ENCODE measurements around the gene CHTOP. TPM values are rescaled to one million over a fixed set of nuclear protein-coding genes. Genes with fewer than 3 reads are reported as not detected.
A peak's percentile ranks its signal among the peaks of the same experiment; 100 is the strongest.

Gene CHTOP
- total and polyA plus RNA-seq, 4 donors, result 51.2 to 76.6 (median 58.4) TPM

GRCh38 chr1:153597206-153597605 lies 36.7 kb upstream of the CHTOP start:
- no peaks in the 10 kb centered on the region for H3K27me3 ChIP-seq (ENCODE audit: control insufficient read depth in 3 of 3, insufficient read depth in 3 of 3, low read length in 2 of 3)
- H3K27ac ChIP-seq (ENCODE audit: low read depth in 1 of 2, low read length in 1 of 2), result no peak overlapping the region
- H3K9me3 ChIP-seq (ENCODE audit: control insufficient read depth in 4 of 4, insufficient read depth in 3 of 4, low read length in 3 of 4), result no peaks in the 10 kb centered on the region
- no peaks in the 10 kb centered on the region for H3K36me3 ChIP-seq (ENCODE audit: control insufficient read depth in 4 of 4, insufficient read depth in 4 of 4, low read length in 4 of 4)
- ATAC-seq (ENCODE audit: insufficient read depth, low FRiP score) (no peak), DNase-seq (no peak)
- no peak overlapping the region for H3K9ac ChIP-seq (ENCODE audit: insufficient read depth in 1 of 2, low read length in 2 of 2)
- H3K4me3 ChIP-seq, result no peak overlapping the region
- TF ChIP-seq, protein P1, sequence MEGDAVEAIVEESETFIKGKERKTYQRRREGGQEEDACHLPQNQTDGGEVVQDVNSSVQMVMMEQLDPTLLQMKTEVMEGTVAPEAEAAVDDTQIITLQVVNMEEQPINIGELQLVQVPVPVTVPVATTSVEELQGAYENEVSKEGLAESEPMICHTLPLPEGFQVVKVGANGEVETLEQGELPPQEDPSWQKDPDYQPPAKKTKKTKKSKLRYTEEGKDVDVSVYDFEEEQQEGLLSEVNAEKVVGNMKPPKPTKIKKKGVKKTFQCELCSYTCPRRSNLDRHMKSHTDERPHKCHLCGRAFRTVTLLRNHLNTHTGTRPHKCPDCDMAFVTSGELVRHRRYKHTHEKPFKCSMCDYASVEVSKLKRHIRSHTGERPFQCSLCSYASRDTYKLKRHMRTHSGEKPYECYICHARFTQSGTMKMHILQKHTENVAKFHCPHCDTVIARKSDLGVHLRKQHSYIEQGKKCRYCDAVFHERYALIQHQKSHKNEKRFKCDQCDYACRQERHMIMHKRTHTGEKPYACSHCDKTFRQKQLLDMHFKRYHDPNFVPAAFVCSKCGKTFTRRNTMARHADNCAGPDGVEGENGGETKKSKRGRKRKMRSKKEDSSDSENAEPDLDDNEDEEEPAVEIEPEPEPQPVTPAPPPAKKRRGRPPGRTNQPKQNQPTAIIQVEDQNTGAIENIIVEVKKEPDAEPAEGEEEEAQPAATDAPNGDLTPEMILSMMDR (IDR thresholded peaks at IDR 0.05; ENCODE audit: control extremely low read depth, extremely low read depth), result no peak
- H3K4me1 ChIP-seq (ENCODE audit: control insufficient read depth in 5 of 5, insufficient read depth in 5 of 5, low read length in 5 of 5), result peaks cover 0 to 13% (median 2%) of the 10 kb centered on the region in 5 donors
- WGBS, 2 donors, result 88% methylated on average over 6 of the region's 6 CpGs

DNA sequence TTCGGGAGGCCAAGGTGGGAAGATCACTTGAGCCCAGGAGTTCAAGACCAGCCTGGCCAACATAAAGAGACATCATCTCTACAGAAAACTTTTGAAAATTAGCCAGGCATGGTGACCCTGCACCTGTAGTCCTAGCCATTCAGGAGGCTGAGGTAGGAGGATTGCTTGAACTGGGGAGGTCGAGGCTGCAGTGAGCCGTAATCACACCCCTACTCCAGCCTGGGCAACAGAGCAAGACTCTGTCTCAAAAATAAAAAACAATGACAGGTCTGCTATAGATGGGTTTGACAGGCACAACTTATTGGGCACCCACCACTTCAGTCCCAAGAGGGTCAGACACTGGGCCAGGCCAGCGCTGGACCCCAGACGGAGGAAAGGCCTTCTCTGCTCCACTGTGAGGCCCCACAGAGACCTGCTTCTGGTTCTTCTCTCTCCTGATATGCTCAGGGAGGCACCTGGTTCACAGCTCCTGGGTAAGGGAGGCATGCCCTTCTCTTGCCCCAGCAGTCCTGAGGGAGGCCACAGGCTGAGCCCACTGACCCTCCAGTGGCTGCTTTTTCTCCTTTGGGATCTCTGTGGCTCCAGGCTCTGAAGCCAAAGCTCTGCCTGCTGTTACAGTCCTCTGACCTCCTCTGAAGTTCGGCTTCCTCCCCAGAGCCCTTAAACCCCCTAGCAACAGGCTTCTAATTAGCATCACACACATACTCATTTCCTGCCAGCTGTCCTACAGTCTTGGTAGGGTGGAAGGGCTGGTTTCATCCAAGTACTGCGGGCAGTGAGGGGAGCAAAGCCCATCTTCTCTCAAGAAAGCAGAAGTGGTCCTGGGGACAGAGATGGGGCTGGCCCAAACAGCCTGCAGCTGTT lies 35.3 kb upstream of the CHTOP start:
- Histone ChIP-seq H3K27ac (ENCODE audit: low read depth in 1 of 2, low read length in 1 of 2) (peak overlapping the region in 1 of 2 donors; percentile 32), H3K4me1 (ENCODE audit: control insufficient read depth in 5 of 5, insufficient read depth in 5 of 5, low read length in 5 of 5) (peaks cover 0 to 8% (median 2%) of the 10 kb centered on the region in 5 donors), H3K9ac (ENCODE audit: insufficient read depth in 1 of 2, low read length in 2 of 2) (no peak overlapping the region), H3K9me3 (ENCODE audit: control insufficient read depth in 4 of 4, insufficient read depth in 3 of 4, low read length in 3 of 4) (no peaks in the 10 kb centered on the region), H3K4me3 (no peak overlapping the region), H3K27me3 (ENCODE audit: control insufficient read depth in 3 of 3, insufficient read depth in 3 of 3, low read length in 2 of 3) (no peaks in the 10 kb centered on the region), H3K36me3 (ENCODE audit: control insufficient read depth in 4 of 4, insufficient read depth in 4 of 4, low read length in 4 of 4) (no peaks in the 10 kb centered on the region)
- ATAC-seq (ENCODE audit: insufficient read depth, low FRiP score), result no peak
- TF ChIP-seq, protein P1 (IDR thresholded peaks at IDR 0.05; ENCODE audit: control extremely low read depth, extremely low read depth), result no peak
- DNase-seq, result peak; percentile 38 to 70 (median 68)
- WGBS, 2 donors, result 59 to 76% methylated on average over 7 of the region's 7 CpGs

DNA sequence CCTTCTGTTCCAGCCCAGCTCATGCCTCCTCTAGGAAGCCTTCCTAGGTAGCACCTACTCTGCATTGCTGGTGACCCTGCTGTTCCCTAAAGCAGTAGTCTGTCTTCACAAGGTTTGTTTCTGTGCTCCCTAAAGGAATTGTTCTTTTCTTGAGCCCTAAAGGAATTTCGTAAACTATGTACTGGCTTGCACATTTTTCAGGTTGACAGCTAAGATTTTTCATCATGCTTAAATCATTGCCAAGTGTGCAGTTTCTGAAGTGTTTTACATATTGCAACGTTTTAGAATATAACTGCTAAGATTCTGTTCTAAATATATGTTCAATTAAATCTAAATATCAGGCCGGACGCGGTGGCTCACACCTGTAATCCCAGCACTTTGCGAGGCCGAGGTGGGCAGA lies 34.0 kb upstream of the CHTOP start:
- H3K9ac ChIP-seq (ENCODE audit: insufficient read depth in 1 of 2, low read length in 2 of 2), result no peak overlapping the region
- TF ChIP-seq, protein P1 (IDR thresholded peaks at IDR 0.05; ENCODE audit: control extremely low read depth, extremely low read depth), result no peak
- no peak overlapping the region for H3K27ac ChIP-seq (ENCODE audit: low read depth in 1 of 2, low read length in 1 of 2)
- H3K9me3 ChIP-seq (ENCODE audit: control insufficient read depth in 4 of 4, insufficient read depth in 3 of 4, low read length in 3 of 4), result no peaks in the 10 kb centered on the region
- no peaks in the 10 kb centered on the region for H3K27me3 ChIP-seq (ENCODE audit: control insufficient read depth in 3 of 3, insufficient read depth in 3 of 3, low read length in 2 of 3)
- no peak overlapping the region for H3K4me3 ChIP-seq
- DNase-seq, result no peak
- H3K4me1 ChIP-seq (ENCODE audit: control insufficient read depth in 5 of 5, insufficient read depth in 5 of 5, low read length in 5 of 5), result peaks cover 0 to 8% (median 2%) of the 10 kb centered on the region in 5 donors
- no peak for ATAC-seq (ENCODE audit: insufficient read depth, low FRiP score)
- no peaks in the 10 kb centered on the region for H3K36me3 ChIP-seq (ENCODE audit: control insufficient read depth in 4 of 4, insufficient read depth in 4 of 4, low read length in 4 of 4)
- 85 to 87% methylated on average over 7 of the region's 7 CpGs for WGBS, 2 donors

All from lung (tissue), 12 donors.